CD4-positive, alpha-beta T cell (primary cell): ENCODE data around the gene HOXA5. TPM values are rescaled to one million over a fixed set of nuclear protein-coding genes. Genes with fewer than 3 reads are reported as not detected.

Experiments
- ATAC-seq: fragments of 200-7000 bp; cut with Tn5 transposase; one replicate; pipeline ENCODE4 v1.10.0; 2022; ENCODE audit warnings: mild to moderate bottlenecking; ENCODE audit not compliant: poor library complexity
- CTCF ChIA-PET: fragments of 350-600 bp; sonication (Branson Sonifier 250); formaldehyde crosslinking; loops from one replicate; lab custom pipeline; 2021; ENCODE audit warnings: antibody characterized with exemption, inconsistent platforms; lab: Charles Lee
- POLR2A ChIA-PET: fragments of 350-600 bp; sonication (Branson Sonifier 250); formaldehyde crosslinking; loops from one replicate; lab custom pipeline; 2021; ENCODE audit warnings: antibody characterized with exemption, inconsistent platforms; lab: Charles Lee
- DNase-seq, 14 experiments: peaks; one replicate each; pipeline ENCODE4 v3.0.0-alpha.2; 2013 to 2020; ENCODE audit warnings: mixed read lengths in 2 of 14
- H3K27ac ChIP-seq, 2 donors: one replicate each; pipeline versions ENCODE4 v1.5.1 to v1.7.0; 2013; ENCODE audit warnings: low read length in 2 of 2, low read depth in 1 of 2, mild to moderate bottlenecking in 1 of 2
- H3K27me3 ChIP-seq, 2 experiments: 1 replicate in 1 of 2; 2 replicates in 1 of 2; pipeline versions ENCODE4 v1.6.1 to v1.7.0; 2013; ENCODE audit warnings: low read length in 2 of 2, control low read depth in 1 of 2, mild to moderate bottlenecking in 1 of 2, moderate library complexity in 1 of 2; ENCODE audit not compliant: insufficient read depth in 2 of 2, control insufficient read depth in 1 of 2
- H3K36me3 ChIP-seq: one replicate; pipeline ENCODE4 v1.6.1; 2013; ENCODE audit warnings: low read length, control low read depth; ENCODE audit not compliant: insufficient read depth
- H3K4me1 ChIP-seq: one replicate; pipeline ENCODE4 v1.6.1; 2013; ENCODE audit warnings: low read length, control low read depth; ENCODE audit not compliant: insufficient read depth
- H3K4me3 ChIP-seq: one replicate; pipeline ENCODE4 v1.5.1; 2013; ENCODE audit warnings: mild to moderate bottlenecking, low read length, moderate library complexity
- H3K9me3 ChIP-seq, 2 experiments: 1 replicate in 1 of 2; 2 replicates in 1 of 2; pipeline versions ENCODE4 v1.6.1 to v1.7.0; 2013; ENCODE audit warnings: low read length in 2 of 2, mild to moderate bottlenecking in 2 of 2, control low read depth in 1 of 2, moderate library complexity in 1 of 2; ENCODE audit not compliant: control insufficient read depth in 1 of 2, insufficient read depth in 1 of 2
- H3K27ac Mint-ChIP-seq: one replicate; pipeline ENCODE4 v1.8.0; 2020; ENCODE audit warnings: mixed read lengths
- H3K27me3 Mint-ChIP-seq: one replicate; pipeline ENCODE4 v1.8.0; 2021; ENCODE audit warnings: mixed read lengths
- H3K36me3 Mint-ChIP-seq: one replicate; pipeline ENCODE4 v1.8.0; 2021; ENCODE audit warnings: low read depth, mixed read lengths
- H3K4me1 Mint-ChIP-seq: one replicate; pipeline ENCODE4 v1.8.0; 2021; ENCODE audit warnings: low read depth, mixed read lengths
- H3K4me3 Mint-ChIP-seq: one replicate; pipeline ENCODE4 v1.8.0; 2020; ENCODE audit warnings: mild to moderate bottlenecking, mixed read lengths
- H3K9me3 Mint-ChIP-seq: one replicate; pipeline ENCODE4 v1.8.0; 2020; ENCODE audit warnings: mixed read lengths
- intact Hi-C, 2 experiments: fragments of 100-400 bp; cut with DNase I in 1 of 2; cut with micrococcal nuclease in 1 of 2; formaldehyde crosslinking; loops; one replicate each; pipeline versions ENCODE4 v1.15.1 to v1.9.0; 2023 to 2025; cut with DNase I, micrococcal nuclease
- total RNA-seq, 174 experiments: library from RNA in 2 of 174; stranded (reverse) in 2 of 174; gene quantifications; one replicate each; pipeline ENCODE4 v1.2.3 and lab custom pipeline; 2021 to 2026
- TF ChIP-seq, protein P1 (sequence below): fragments of 200-600 bp; IDR thresholded peaks from one replicate; pipeline ENCODE4 v1.8.0; 2022; ENCODE audit warnings: antibody characterized with exemption, mild to moderate bottlenecking

Gene HOXA5
- total RNA-seq, 2 experiments from 2014 or later, result not detected

GRCh38 chr7:27148756-27149641 lies 5.5 kb upstream of the HOXA5 start:
- DNase-seq (no peak), ATAC-seq (no peak)
- H3K4me3 Mint-ChIP-seq, result no peak overlapping the region
- H3K9me3 ChIP-seq, result peaks cover 0 to 62% of the 10 kb centered on the region in 2 experiments
- peaks cover 89% of the 10 kb centered on the region for H3K27me3 Mint-ChIP-seq
- no peaks in the 10 kb centered on the region for H3K36me3 ChIP-seq
- peaks cover 43% of the 10 kb centered on the region for H3K4me1 ChIP-seq
- no peaks in the 10 kb centered on the region for H3K36me3 Mint-ChIP-seq
- H3K27ac ChIP-seq, result no peak overlapping the region
- peaks cover 33% of the 10 kb centered on the region for H3K4me1 Mint-ChIP-seq
- H3K27ac Mint-ChIP-seq, result no peak overlapping the region
- TF ChIP-seq, protein P1, sequence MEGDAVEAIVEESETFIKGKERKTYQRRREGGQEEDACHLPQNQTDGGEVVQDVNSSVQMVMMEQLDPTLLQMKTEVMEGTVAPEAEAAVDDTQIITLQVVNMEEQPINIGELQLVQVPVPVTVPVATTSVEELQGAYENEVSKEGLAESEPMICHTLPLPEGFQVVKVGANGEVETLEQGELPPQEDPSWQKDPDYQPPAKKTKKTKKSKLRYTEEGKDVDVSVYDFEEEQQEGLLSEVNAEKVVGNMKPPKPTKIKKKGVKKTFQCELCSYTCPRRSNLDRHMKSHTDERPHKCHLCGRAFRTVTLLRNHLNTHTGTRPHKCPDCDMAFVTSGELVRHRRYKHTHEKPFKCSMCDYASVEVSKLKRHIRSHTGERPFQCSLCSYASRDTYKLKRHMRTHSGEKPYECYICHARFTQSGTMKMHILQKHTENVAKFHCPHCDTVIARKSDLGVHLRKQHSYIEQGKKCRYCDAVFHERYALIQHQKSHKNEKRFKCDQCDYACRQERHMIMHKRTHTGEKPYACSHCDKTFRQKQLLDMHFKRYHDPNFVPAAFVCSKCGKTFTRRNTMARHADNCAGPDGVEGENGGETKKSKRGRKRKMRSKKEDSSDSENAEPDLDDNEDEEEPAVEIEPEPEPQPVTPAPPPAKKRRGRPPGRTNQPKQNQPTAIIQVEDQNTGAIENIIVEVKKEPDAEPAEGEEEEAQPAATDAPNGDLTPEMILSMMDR, result no peak
- CTCF ChIA-PET, result interaction anchor here (1.8 to 4.0 kb wide), 3 partner anchors 13 to 780 kb away, joined by 4 to 51 read pairs (median 10); no protein-coding TSS in a partner anchor
- POLR2A ChIA-PET, result interaction anchor here (1.1 kb wide), 2 partner anchors 13 to 35 kb away, joined by 3 read pairs; no protein-coding TSS in a partner anchor
- intact Hi-C loops, result no loop called here
- H3K9me3 Mint-ChIP-seq, result no peaks in the 10 kb centered on the region
- peaks cover 81 to 87% of the 10 kb centered on the region in 2 experiments for H3K27me3 ChIP-seq
- no peak overlapping the region for H3K4me3 ChIP-seq

DNA sequence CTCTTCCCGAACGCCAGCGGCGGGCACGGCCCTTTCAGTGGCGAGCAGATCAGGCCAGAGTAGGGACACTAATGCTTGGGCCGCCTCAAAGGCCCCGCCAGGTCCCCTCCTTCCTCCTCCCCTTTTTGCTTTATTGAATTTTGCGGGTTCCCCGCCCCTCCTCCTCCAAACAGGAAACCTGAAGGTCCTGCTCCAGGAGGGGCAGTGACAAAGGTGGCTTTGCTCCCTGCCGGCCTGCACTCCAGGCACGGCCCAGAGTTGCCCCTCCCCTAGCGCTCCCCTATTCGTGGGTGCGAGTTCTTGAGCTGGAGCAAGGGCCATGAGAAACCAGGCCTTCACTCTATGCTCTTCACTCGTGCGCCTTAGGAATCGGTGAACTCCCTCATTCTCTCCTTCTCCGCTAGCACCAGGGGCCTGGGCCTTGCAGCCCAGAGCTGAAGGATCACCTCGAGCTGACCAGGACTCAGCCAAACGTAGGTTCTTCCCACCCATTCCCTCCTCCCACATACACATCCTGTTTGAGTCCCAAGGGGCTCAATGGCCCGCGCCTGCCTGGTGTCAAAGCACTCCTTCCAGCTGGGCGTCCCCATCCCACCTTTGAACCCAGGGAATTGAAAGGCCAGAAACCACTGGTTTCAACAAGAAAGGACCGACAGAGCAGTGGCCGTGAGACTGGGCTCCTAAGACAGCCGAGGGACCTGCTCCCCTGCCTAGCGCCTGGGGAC lies 4.7 kb upstream of the HOXA5 start:
- no peak overlapping the region for H3K27ac Mint-ChIP-seq

More for the DNA sequence above, 4.7 kb upstream of the HOXA5 start:
- Histone ChIP-seq H3K4me3 (no peak overlapping the region), H3K9me3 (peaks cover 0 to 61% of the 10 kb centered on the region in 2 experiments), H3K4me1 (peaks cover 42% of the 10 kb centered on the region), H3K36me3 (no peaks in the 10 kb centered on the region), H3K27me3 (peaks cover 73 to 86% of the 10 kb centered on the region in 2 experiments), H3K27ac (no peak overlapping the region)
- Mint-ChIP-seq H3K9me3 (no peaks in the 10 kb centered on the region), H3K36me3 (no peaks in the 10 kb centered on the region), H3K4me1 (peaks cover 32% of the 10 kb centered on the region), H3K27me3 (peaks cover 83% of the 10 kb centered on the region), H3K4me3 (peak overlapping the region; percentile 65)
- ChIA-PET CTCF (interaction anchor here (1.8 to 4.0 kb wide), 2 partner anchors 14 to 779 kb away, joined by 4 to 51 read pairs; no protein-coding TSS in a partner anchor), POLR2A (interaction anchor here (0.9 to 1.1 kb wide), 3 partner anchors 14 to 35 kb away, joined by 3 read pairs; no protein-coding TSS in a partner anchor)
- intact Hi-C loops, result no loop called here
- ATAC-seq (no peak), DNase-seq (peak in 1 of 14 experiments; percentile 32)
- TF ChIP-seq, protein P1, result no peak
